HG03064 (cell line): ENCODE results near the gene PPFIA3.

ENCODE experiments used
- ATAC-seq: cut with Tn5 transposase; IDR thresholded peaks from one replicate; pipeline ENCODE4 v1.9.1; 2021; ENCODE audit warnings: low read depth; ENCODE audit not compliant: unreplicated experiment

PPFIA3 gene

DNA sequence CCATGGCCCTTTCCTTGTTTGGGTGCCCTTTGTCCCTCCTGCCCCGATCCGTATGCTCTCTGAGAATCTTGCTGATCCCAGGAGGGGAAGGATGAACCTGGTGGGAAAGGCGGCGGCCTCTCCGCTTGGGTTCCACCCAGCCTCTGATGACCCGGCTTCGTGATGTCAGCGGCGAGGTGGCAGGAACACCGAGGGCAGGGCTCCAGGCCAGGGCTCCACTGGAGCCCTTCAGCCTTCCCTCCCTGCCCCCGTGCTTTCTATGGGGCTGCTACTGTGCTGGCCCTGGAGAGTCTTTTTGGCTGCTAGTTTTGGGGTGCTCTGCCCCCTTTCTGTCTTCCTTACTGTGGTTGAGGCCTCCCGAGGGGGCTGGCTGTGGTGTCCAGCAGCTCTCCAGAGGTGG is 17.0 kb upstream of the PPFIA3 start:
- no peak for ATAC-seq

GRCh38 chr19:49103331-49104085 is 15.8 kb upstream of the PPFIA3 start:
- no peak for ATAC-seq

- ATAC-seq = no peak
These were observed 15.0 kb upstream of the PPFIA3 start for GRCh38 chr19:49104229-49104864.

DNA sequence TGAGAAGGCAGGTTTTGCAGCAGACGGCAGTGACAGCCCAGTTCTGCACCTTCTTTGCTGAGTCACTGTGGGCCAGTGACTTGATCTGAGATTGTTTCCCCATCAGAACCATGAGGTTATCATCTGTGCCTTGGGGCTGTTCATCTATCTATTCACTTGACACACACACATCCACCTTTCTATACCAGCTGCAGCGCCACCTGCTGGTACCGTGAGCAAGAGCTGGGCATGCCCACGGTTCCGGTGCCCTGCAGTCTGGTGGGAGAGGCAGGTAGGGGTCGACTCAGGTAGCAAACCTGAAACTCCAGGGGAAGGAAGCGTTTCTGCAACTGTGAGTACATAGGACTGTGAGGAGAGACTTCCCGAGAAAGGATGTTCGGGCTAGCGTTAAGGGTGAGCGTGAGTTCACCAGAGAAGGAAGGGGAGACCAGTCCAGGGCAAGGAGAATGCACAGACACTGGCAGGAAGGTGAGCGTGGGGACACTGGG is 12.7 kb upstream of the PPFIA3 start:
- ATAC-seq = no peak

DNA sequence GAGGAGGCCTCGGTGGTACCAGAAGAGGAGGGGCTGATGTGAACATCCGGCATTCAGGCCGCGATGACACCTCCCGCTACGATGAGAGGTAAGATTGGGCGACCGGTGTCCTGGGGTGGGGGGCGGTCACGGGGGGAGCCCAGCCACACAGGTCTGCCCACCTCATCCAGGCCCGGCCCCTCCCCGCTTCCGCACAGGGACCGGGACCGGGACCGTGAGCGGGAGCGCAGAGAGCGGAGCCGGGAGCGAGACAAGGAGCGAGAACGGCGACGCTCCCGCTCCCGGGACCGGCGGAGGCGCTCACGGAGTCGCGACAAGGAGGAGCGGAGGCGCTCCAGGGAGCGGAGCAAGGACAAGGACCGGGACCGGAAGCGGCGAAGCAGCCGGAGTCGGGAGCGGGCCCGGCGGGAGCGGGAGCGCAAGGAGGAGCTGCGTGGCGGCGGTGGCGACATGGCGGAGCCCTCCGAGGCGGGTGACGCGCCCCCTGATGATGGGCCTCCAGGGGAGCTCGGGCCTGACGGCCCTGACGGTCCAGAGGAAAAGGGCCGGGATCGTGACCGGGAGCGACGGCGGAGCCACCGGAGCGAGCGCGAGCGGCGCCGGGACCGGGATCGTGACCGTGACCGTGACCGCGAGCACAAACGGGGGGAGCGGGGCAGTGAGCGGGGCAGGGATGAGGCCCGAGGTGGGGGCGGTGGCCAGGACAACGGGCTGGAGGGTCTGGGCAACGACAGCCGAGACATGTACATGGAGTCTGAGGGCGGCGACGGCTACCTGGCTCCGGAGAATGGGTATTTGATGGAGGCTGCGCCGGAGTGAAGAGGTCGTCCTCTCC is 11.5 kb upstream of the PPFIA3 start:
- ATAC-seq = no peak

GRCh38 chr19:49109051-49109450 is 10.3 kb upstream of the PPFIA3 start:
- ATAC-seq = no peak

GRCh38 chr19:49109569-49110233 is 9.6 kb upstream of the PPFIA3 start:
- ATAC-seq = no peak

DNA sequence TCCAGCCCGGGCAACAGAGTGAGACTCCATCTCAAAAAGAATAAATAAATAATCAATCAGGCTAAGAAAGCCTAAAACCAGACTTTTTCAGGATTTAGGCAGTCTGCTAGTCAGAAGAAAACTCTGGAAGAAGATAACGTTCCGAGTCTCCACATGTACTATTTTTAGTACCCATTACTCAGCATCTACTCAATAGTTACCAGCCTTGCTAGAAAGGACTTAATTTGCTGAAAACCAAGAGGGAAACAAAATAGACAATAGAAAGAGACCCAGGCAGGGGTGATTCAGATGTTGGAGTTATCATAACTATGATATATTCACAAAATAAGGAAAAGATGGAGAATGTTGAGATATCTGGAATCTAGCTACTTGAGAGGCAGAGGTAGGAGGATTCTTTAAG is 8.8 kb upstream of the PPFIA3 start:
- ATAC-seq = no peak

- ATAC-seq = no peak
These were observed 7.9 kb upstream of the PPFIA3 start for GRCh38 chr19:49111218-49111998.

DNA sequence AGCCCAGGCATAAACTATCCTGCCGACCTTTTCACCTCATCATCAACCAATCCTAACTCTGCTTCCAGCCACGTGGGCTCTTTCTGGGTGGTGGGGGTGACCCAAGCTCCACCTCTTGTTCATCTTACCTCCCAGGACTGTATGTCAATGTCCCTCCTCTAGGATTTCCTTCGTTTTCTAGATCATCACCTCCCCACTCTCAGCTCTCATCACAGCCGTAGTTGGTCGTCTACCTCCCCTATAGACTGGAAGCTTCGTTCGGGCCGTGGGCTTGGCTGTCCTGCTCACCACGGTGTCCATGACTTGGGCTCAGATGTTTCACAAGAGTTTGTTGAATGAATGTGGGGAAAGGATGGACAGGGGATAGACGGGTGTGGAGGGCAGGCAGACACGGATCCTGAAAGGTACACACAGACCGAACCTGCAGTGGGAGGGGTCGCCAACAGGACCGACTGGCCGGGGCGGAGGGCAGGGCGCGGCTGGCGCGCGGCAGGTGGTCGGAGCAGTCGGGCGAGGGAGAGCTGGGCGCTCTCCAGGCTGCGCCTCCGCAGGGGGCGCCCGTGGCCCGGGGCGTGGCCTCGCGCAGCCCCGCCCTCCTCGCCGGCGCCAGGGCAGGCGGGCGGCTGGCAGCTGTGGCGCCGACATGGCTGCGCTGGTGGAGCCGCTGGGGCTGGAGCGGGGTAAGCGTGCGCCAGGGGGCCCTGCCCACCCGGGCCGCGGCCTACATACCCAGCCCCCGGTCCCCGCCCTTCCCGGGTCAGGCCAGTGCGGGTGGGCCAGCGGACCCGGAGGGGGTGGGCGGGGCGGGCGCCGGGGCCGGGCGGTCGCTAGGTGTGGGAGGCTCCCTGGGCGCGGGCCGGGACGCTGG is 5.3 kb upstream of the PPFIA3 start, which contains the start of gene LIN7B:
TSS of gene LIN7B (plus strand) at position 609 of the 868 bp plus-strand sequence. CDS start at position 644, 35 bp downstream.
- ATAC-seq = peak; percentile 36

DNA sequence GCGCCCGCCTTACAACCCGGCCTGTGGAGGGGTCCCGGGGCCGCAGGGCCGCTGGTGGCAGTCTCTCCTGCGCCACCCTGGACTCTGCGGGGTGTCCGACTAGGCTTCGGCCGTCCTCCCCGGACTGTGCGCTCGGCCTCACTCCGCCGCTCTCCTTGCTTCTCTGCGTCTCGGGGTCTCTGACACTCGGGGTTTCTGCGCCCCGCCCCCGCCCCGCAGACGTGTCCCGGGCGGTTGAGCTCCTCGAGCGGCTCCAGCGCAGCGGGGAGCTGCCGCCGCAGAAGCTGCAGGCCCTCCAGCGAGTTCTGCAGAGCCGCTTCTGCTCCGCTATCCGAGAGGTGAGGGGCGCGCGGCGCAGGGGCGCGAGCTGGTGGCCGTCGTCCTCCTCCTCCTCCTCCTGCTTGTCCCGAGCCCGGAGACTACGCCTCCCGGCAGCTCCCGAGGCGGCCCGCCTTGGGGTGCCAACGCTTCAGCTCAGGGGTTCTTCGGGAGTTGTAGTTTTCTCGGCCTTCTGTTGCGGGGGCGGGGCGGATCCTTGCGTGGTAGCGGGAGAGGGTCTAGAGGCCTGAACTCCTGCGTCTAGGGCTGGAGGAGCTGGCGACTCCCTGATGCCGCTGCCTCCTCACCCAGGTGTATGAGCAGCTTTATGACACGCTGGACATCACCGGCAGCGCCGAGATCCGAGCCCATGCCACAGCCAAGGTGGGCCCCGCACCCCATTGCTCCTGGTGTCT is 4.5 kb upstream of the PPFIA3 start:
- no peak for ATAC-seq

DNA sequence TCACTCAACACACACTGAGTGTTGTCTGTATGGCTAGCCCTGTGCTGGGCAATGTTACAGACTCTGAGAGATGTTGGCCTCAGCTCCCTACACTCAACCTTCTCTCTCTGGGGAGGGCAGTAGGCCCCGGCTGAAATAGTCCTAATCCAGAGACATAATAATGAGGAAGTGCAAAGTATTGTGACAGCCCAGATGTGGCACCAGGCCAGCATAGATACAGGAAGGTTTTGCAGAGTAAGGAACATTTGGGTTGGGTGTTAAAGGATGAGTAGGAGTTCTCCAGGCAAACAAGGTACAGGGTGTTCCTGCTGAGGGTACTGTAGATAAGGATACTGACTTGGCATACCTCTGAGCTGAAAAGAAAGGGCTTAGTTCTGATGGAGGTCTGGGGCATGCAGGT is 2.8 kb upstream of the PPFIA3 start:
- no peak for ATAC-seq

- no peak for ATAC-seq
These were observed 1.4 kb upstream of the PPFIA3 start for GRCh38 chr19:49117677-49118564.

DNA sequence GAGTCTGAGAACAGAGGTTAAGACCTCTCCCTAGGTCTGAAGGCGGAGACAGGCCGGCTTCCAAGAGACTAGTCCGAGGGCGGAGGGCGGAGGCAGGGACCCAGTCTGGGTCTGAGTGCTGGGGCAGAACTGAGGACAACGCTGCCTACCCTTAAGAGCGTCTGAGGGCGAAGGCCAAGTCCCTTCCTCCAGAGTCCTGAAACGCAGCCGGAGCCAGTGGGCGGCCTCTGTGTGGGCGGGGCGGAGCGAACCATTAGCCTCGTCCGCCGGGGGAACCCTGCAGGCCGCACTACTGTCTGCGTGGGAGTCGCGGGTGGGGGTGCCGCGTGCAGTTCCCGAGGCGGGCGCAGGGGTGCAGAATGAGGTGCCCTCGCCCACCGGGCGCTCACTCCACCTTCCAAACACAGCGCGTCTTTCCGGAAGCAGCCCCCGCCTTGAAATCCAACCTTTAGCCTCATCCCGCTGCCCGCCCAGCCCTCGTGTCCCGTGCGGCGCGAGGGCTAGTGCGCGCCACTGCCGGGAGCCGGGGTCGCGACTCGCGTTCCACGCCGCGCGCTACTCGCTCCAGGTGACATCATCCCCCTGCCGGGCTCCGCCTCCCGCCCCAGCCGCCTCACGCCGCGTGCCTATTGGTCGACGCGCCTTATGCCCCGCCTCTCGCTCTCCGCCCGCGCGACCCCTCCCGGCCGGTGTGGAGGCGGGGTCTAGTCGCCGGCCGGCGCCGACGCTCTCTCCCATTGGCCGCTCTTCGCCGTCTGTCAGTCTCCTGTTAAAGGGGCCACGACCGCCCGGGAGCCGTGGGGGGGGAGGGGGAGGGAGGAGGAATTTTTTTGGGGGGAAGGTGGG is 556 bp upstream of the PPFIA3 start, which contains the start of gene C19orf73:
TSS of gene C19orf73 (minus strand) at position 579 of the 846 bp plus-strand sequence. CDS start at position 458, 121 bp downstream.
- ATAC-seq = peak; percentile 52

DNA sequence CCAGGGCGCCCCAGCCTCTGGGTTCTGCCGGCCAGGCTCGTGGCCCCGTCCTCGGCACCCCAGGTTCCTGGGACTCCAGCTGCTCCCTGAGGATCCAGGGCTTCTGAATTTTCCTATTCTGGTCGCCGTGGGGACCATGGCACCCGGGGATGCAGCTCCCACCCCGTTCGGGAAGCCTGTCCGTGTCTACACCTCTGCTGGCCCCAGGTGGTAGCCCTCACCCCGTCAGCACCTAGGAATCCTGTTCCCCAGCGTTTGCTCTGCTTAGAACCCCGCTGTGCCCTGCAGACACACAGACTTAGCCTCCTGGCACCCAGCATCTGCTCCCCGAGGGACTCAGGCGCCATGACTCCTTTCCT is 960 bp downstream of the PPFIA3 start:
- no peak for ATAC-seq

DNA sequence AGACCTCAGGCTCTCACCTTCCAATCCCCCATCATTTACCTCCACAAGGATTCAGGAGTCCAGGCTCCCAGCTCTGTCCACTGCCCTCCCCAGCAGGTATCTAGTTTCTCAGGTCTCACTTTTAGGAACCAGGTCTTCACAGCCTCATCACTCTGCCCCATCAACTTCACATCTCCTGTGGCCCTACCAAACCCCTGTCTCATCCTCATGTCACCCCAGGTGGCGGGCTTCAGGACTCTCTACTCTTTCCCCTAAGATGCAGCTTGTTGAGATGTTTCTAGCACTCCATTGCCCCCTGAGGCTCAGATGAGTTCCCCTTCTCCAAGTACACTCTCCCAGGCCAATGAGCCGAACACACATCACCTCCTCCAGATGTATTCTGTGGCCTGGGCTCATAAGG is 1.5 kb downstream of the PPFIA3 start:
- no peak for ATAC-seq
